IPS DF 6.9 (cell line): ENCODE results near the gene FHOD3.

Experiments used
- DNase-seq: peaks from one replicate; pipeline ENCODE4 v3.0.0-alpha.2; 2013; ENCODE audit warnings: low read depth, low spot score
- H3K27ac ChIP-seq: one replicate; pipeline ENCODE4 v1.5.1; 2013; ENCODE audit warnings: low read length, control low read depth
- H3K27me3 ChIP-seq: 2 replicates; pipeline ENCODE4 v1.6.1; 2013; ENCODE audit warnings: mild to moderate bottlenecking, low read length; ENCODE audit not compliant: control insufficient read depth, insufficient read depth
- H3K36me3 ChIP-seq: 2 replicates; pipeline ENCODE4 v1.6.1; 2013; ENCODE audit warnings: low read length; ENCODE audit not compliant: control insufficient read depth, insufficient read depth
- H3K4me1 ChIP-seq: 2 replicates; pipeline ENCODE4 v1.6.1; 2013; ENCODE audit warnings: low read length; ENCODE audit not compliant: control insufficient read depth, insufficient read depth
- H3K4me3 ChIP-seq: 2 replicates; pipeline ENCODE4 v1.5.1; 2013; ENCODE audit warnings: mild to moderate bottlenecking, low read length
- H3K9me3 ChIP-seq: 2 replicates; pipeline ENCODE4 v1.6.1; 2013; ENCODE audit warnings: low read length, inconsistent platforms; ENCODE audit not compliant: control insufficient read depth, insufficient read depth
- WGBS: extraction: QIAGEN DNeasy Blood & Tissue Kit; methylation state at CpG from one replicate; pipeline ENCODE4 v1.1.7; 2013; ENCODE audit warnings: mixed read lengths, missing lambda C conversion rate; ENCODE audit not compliant: insufficient read length, insufficient coverage; 5-methylcytosine and 5-hydroxymethylcytosine counted together

FHOD3 gene

DNA sequence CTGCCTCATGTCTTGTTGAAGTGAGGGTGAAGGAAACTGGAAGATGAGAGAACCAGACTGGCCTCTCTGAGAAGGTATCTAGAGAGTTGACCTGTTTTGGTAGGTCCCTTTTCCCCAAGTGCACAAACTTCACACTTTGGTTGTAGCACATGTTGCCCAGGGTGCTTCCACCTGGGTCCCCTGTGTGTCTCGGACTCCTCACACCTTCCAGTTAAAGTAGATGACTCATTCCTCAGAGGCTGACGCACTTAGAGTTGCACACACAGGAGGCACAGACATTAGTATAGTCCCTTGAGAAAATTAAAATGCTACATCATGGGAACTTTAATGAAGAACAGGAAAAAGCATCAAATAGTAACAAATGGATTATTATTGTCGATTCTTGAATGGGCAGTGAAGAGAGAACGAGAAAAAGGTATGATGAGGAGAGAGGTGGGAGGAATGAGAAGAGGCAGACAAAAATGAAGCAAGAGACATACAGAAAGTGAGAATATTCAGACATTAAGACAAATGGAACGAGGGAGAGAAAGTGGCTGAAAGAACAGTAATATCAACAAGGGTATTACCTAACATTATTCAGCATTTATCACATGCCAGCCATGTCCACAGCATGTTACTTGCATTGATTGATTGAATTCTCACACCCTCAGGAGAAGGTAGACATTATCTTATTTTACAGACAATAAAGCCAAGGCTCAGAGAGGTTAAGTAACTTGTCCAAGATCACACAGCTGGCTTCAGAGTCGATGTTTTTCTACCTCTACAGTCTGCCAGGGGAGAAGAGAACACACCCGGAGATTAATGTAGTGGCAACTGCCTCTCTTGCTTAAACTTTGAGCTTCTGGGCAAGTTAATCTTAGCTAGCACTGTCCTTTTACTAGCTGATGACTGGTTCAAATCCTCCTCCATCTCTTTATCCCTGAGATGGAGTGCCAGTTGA is 68.6 kb downstream of the FHOD3 start:
- DNase-seq: no peak
- Histone ChIP-seq H3K27ac (no peak overlapping the region), H3K27me3 (no peaks in the 10 kb centered on the region), H3K9me3 (no peaks in the 10 kb centered on the region), H3K4me3 (no peak overlapping the region), H3K36me3 (no peaks in the 10 kb centered on the region), H3K4me1 (no peaks in the 10 kb centered on the region)
- 100% methylated on average over 2 of the region's 7 CpGs for WGBS

DNA sequence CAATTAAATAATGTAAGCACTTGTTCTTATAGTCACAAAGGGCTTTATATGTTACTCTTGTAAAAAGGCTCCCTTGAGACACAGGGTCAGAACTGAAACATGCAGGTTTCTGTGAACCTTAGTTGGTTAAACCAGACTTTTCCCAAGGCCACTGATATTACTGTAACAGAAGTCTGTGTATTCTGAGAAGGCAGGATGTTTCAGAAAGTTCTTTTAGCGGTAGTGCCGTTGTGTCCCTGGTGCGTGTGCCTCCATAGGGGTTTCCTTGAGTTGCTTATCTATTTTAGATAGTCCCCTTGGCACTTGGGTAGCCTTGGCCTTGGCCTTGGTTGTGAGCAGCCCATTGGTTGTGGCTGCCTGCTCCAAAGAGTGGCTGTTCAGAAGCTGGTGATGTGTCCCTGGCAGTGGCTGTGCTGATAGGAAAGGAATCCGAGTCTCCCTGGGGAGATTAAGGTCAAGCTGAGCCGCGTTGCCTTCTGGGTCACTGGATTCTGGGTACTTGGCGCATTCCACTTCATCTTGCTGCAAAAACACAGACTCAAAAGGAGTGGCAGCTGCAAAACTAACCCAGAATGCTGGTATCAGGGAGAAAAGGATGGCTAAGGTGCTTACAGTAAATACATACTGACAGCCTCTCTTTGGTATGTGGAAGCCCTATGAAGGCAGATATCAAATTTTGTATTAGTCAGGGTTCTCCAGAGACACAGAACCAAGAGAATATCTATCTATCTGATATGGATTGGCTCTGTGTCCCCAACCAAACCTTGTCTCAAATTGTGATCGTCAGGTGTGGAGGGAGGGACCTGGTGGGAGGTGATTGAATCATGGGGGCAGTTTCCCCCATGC is 69.7 kb downstream of the FHOD3 start:
- no peak overlapping the region for H3K4me3 ChIP-seq
- H3K9me3 ChIP-seq: no peaks in the 10 kb centered on the region
- WGBS: no CpG with 5 or more reads among the region's 8 CpGs
- H3K4me1 ChIP-seq: no peaks in the 10 kb centered on the region
- no peak for DNase-seq
- no peaks in the 10 kb centered on the region for H3K27me3 ChIP-seq
- no peak overlapping the region for H3K27ac ChIP-seq
- H3K36me3 ChIP-seq: no peaks in the 10 kb centered on the region

DNA sequence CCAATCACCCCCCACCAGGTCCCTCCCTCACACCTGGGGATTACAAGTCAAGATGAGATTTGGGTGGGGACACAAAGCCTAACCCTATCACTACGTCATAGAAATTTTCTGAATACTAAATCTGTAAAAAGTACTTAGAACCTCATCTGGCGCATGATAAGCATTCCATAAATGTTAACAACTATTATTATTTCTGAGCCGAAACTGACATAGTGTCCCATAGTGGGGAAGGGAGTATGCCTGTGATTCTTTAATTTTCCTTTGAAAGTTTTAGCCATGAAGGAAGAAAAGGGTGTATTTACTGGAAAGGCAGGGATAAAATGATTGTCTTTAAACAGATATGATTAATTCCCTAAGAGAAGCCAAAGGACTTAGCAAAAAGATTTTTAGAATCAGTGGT is 71.4 kb downstream of the FHOD3 start:
- no peaks in the 10 kb centered on the region for H3K27me3 ChIP-seq
- DNase-seq: no peak
- no peaks in the 10 kb centered on the region for H3K4me1 ChIP-seq
- H3K4me3 ChIP-seq: no peak overlapping the region
- WGBS: no CpG with 5 or more reads among the region's 3 CpGs
- H3K36me3 ChIP-seq: no peaks in the 10 kb centered on the region
- no peaks in the 10 kb centered on the region for H3K9me3 ChIP-seq
- H3K27ac ChIP-seq: no peak overlapping the region

DNA sequence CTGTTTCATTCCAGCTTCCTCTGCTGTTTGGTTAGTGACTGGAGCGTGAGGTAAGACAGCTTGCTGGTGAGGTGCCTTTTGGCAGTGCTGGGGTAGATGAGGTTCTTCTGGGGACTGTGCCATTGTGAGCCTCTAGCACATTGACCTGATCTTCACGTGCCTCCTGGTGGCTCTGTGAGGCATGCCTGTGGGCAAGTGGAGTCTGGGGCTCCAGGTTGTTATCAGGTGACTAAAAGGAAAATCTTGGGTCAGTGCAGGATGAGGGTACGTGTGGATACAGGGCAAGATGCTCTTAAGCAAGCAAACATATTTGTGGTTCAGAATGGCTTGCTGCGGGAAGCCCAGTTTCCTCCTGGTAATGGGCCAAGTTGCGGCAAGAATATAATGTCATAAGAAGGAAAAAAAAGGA is 75.4 kb downstream of the FHOD3 start:
- Histone ChIP-seq H3K27me3 (no peaks in the 10 kb centered on the region), H3K36me3 (no peaks in the 10 kb centered on the region), H3K9me3 (no peaks in the 10 kb centered on the region), H3K27ac (no peak overlapping the region), H3K4me1 (no peaks in the 10 kb centered on the region; the same call in 1 of the 2 replicates), H3K4me3 (no peak overlapping the region)
- DNase-seq: no peak
- WGBS: no CpG with 5 or more reads among the region's 5 CpGs

DNA sequence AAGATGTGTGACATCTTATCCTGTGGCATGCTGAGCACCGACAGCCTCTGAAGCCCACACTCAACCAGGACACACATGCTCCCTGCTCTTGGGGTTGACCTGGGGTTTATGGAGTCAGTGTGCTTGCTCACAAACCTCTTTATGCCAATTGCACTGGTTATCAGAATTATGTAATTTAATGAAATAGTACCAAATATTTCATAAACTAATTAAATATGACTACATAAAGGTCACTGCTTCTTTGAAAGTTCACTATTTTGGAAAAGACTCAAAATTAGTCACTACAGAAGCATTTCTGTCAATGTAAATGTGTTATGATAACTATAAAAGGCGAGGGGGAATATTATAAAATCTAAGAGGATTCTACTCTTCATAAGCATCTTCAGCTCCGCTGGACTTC is 76.7 kb downstream of the FHOD3 start:
- no peaks in the 10 kb centered on the region for H3K36me3 ChIP-seq

DNA sequence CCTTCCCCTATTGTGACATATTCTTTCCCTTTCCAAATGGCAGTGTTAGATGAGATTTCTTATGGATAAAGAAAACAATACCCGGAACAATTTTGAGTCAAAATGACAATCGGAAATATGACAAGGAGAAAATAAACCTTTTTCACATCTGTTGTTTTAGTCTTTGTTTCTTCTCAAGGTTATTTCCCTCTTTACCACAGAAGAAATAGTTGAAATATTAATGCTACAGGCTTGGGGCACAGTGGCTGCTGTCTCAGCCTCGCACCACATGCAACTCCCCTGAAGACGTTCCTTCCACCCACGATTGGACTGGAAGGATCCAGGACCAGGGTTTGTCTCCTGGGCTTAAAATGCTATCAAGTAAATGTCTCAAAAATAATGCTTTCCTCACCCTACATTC is 77.6 kb downstream of the FHOD3 start:
- no peaks in the 10 kb centered on the region; the same call in 1 of the 2 replicates for H3K4me1 ChIP-seq
- no peaks in the 10 kb centered on the region for H3K27me3 ChIP-seq
- WGBS: no CpG with 5 or more reads among the region's 5 CpGs
- H3K9me3 ChIP-seq: no peaks in the 10 kb centered on the region
- no peak overlapping the region for H3K27ac ChIP-seq
- no peaks in the 10 kb centered on the region for H3K36me3 ChIP-seq
- DNase-seq: no peak
- no peak overlapping the region for H3K4me3 ChIP-seq

More for the DNA sequence above, 76.7 kb downstream of the FHOD3 start:
- no peak for DNase-seq
- no CpG with 5 or more reads among the region's 3 CpGs for WGBS
- no peaks in the 10 kb centered on the region for H3K9me3 ChIP-seq
- H3K27me3 ChIP-seq: no peaks in the 10 kb centered on the region
- no peak overlapping the region for H3K27ac ChIP-seq
- no peaks in the 10 kb centered on the region; the same call in 1 of the 2 replicates for H3K4me1 ChIP-seq
- H3K4me3 ChIP-seq: no peak overlapping the region

DNA sequence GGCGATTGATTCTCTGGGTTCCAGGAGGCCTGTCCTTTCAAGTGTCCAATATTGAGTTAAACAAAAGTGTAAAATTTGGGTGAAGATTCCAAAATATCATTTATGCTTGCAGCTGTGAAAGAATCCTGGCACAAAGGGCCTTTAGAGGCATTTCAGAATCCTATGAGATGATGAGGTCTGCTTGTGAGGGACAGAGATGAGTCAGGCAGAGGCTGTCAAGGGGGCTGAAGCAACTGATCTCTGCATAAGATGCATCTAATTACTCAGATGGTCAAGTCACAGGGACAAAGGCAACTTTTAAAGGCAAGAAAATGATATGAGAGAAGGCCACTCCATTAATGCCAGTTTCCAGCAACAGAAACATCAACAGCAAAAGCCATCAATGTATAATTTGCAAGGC is 78.8 kb downstream of the FHOD3 start:
- Histone ChIP-seq H3K27ac (no peak overlapping the region), H3K9me3 (no peaks in the 10 kb centered on the region), H3K4me1 (no peaks in the 10 kb centered on the region; the same call in 1 of the 2 replicates), H3K4me3 (no peak overlapping the region), H3K27me3 (no peaks in the 10 kb centered on the region), H3K36me3 (no peaks in the 10 kb centered on the region)
- no CpG with 5 or more reads among the region's 1 CpG for WGBS
- no peak for DNase-seq

DNA sequence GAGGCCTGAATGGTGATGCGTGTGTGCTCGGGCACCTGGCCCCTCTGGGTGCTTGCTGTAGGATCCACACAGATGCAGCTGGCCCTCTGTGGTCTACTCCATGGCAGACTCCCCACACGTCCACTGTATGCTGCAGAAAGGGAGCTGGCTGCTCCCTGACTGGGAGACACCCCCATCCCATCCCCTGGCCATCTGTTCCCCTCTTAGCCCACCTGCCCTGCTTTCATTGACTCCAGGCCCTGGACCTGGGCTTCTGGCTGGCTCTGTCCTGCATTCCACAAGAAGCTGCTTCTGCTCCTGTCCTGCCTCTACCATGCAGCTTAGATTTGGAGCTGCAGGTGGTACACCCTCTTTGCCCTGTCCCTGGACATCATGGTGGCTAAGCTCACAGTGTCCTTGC is 80.1 kb downstream of the FHOD3 start:
- H3K27ac ChIP-seq: no peak overlapping the region
- WGBS: no CpG with 5 or more reads among the region's 3 CpGs

DNA sequence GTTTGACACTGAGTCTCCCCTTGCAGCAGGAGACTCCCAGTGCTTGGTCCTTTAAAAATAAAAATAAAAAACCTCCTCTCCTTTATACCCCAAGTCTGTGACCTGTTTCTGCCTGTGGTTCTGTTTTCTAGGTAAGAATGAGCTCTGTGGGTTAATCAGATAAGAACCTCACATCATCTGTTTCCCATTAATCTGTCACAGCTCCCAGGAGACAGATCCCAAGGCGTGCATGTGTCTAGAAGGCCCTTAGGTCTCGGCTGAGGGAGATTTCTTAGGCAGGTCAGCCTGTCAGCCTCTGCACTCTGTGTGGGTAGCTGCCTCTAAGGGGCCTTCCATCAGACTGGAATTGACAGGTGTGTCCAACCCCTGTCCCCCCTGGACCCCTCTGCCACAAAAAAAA is 80.7 kb downstream of the FHOD3 start:
- Histone ChIP-seq H3K36me3 (no peaks in the 10 kb centered on the region), H3K27me3 (no peaks in the 10 kb centered on the region), H3K9me3 (no peaks in the 10 kb centered on the region), H3K27ac (no peak overlapping the region), H3K4me1 (no peaks in the 10 kb centered on the region; the same call in 1 of the 2 replicates), H3K4me3 (no peak overlapping the region)
- WGBS: no CpG with 5 or more reads among the region's 2 CpGs
- no peak for DNase-seq

More for the DNA sequence above, 80.1 kb downstream of the FHOD3 start:
- Histone ChIP-seq H3K4me3 (no peak overlapping the region), H3K27me3 (no peaks in the 10 kb centered on the region), H3K4me1 (no peaks in the 10 kb centered on the region; the same call in 1 of the 2 replicates), H3K9me3 (no peaks in the 10 kb centered on the region), H3K36me3 (no peaks in the 10 kb centered on the region)
- no peak for DNase-seq

DNA sequence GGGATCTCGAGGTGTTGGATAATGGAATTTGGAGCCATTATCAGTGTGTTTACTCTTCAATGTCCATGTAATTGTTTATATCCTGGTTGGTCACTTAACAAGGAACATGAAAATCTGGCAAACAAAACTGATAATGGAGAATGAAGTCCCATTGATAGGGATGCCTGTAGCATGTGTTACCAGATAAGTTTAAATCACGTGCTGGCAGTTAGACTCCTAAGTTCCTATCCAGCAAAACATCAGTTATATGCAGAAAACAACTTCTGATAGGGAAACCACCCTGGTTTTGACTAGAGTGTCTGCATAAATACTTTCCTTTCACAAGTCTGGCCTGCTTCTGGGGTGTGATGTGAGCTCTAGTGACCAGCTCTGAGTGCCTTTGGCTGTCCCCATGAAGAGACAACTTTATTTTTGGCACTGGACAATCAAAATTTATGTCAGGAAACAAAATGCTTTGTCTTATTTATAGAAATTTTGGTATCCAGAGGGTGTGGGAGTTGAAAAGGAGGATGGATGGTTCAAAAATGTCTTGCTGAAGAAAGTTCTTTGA is 82.0 kb downstream of the FHOD3 start:
- Histone ChIP-seq H3K27ac (no peak overlapping the region), H3K9me3 (no peaks in the 10 kb centered on the region), H3K4me1 (no peaks in the 10 kb centered on the region), H3K4me3 (no peak overlapping the region), H3K36me3 (no peaks in the 10 kb centered on the region), H3K27me3 (no peaks in the 10 kb centered on the region)
- no peak for DNase-seq
- no CpG with 5 or more reads among the region's 2 CpGs for WGBS
